Effector CD4-positive, alpha-beta T cell (primary cell): ENCODE measurements around the gene CHST11.

Experiments used
- DNase-seq: peaks from one replicate; pipeline ENCODE4 v3.0.0-alpha.2; 2020

CHST11 gene

GRCh38 chr12:104635607-104636343, 179.0 kb downstream of the CHST11 start:
- DNase-seq = no peak

- no peak for DNase-seq
Observed at GRCh38 chr12:104636496-104636895, 179.7 kb downstream of the CHST11 start.

- DNase-seq = no peak
Observed at GRCh38 chr12:104637604-104638003, 180.9 kb downstream of the CHST11 start.

GRCh38 chr12:104638218-104638850, 181.6 kb downstream of the CHST11 start:
- DNase-seq = no peak

GRCh38 chr12:104638851-104639240, 182.1 kb downstream of the CHST11 start:
- DNase-seq = no peak

- DNase-seq = no peak
Observed at GRCh38 chr12:104640956-104641355, 184.2 kb downstream of the CHST11 start.

- DNase-seq = no peak
Observed at GRCh38 chr12:104641862-104642261, 185.1 kb downstream of the CHST11 start.

GRCh38 chr12:104643093-104643818, 186.5 kb downstream of the CHST11 start:
- DNase-seq = no peak

GRCh38 chr12:104643819-104644669, 187.3 kb downstream of the CHST11 start:
- no peak for DNase-seq

GRCh38 chr12:104648756-104649155, 192.0 kb downstream of the CHST11 start:
- DNase-seq = no peak

GRCh38 chr12:104649217-104649824, 192.6 kb downstream of the CHST11 start:
- no peak for DNase-seq

- DNase-seq = no peak
Observed at GRCh38 chr12:104649921-104650320, 193.2 kb downstream of the CHST11 start.

GRCh38 chr12:104650541-104650940, 193.8 kb downstream of the CHST11 start:
- DNase-seq = no peak

- no peak for DNase-seq
Observed at GRCh38 chr12:104651811-104652210, 195.1 kb downstream of the CHST11 start.

- DNase-seq = no peak
Observed at GRCh38 chr12:104652358-104652757, 195.6 kb downstream of the CHST11 start.

- DNase-seq = no peak
Observed at GRCh38 chr12:104652910-104653309, 196.2 kb downstream of the CHST11 start.

- no peak for DNase-seq
Observed at GRCh38 chr12:104653730-104654664, 197.2 kb downstream of the CHST11 start.

- no peak for DNase-seq
Observed at GRCh38 chr12:104654665-104655609, 198.2 kb downstream of the CHST11 start.

- DNase-seq = no peak
Observed at GRCh38 chr12:104656383-104656782, 199.6 kb downstream of the CHST11 start.

GRCh38 chr12:104656921-104657320, 200.2 kb downstream of the CHST11 start:
- DNase-seq = no peak
